Activated T-cell treated with anti-CD3 and anti-CD28 coated beads, Interleukin-2, amount 50 U/mL, for 72 hours (primary cell): ENCODE measurements around the gene GMPR. TPM values are rescaled to one million over a fixed set of nuclear protein-coding genes. Genes with fewer than 3 reads are reported as not detected.

Source experiments
- ATAC-seq, 2 donors: fragments of 150-1000 bp; cut with Tn5 transposase; replicated peaks in 1 of 2; 2 replicates each; pipeline ENCODE4 v1.10.0; 2021; ENCODE audit warnings: moderate library complexity in 2 of 2, mild to moderate bottlenecking in 1 of 2
- DNase-seq, 2 donors: peaks; one replicate each; pipeline ENCODE4 v3.0.0; 2021 to 2022; ENCODE audit warnings: mixed read lengths in 1 of 2
- H3K27ac Mint-ChIP-seq: one replicate; pipeline ENCODE4 v1.8.0; 2022; ENCODE audit warnings: mild to moderate bottlenecking, moderate library complexity, mixed read lengths
- H3K27me3 Mint-ChIP-seq: one replicate; pipeline ENCODE4 v1.8.0; 2022; ENCODE audit warnings: low read depth, mixed read lengths
- H3K36me3 Mint-ChIP-seq, 2 donors: one replicate each; pipeline ENCODE4 v1.8.0; 2022; ENCODE audit warnings: mixed read lengths in 2 of 2, mild to moderate bottlenecking in 1 of 2; ENCODE audit not compliant: insufficient read depth in 2 of 2
- H3K4me1 Mint-ChIP-seq: one replicate; pipeline ENCODE4 v1.8.0; 2022; ENCODE audit warnings: low read depth, mixed read lengths
- H3K4me3 Mint-ChIP-seq, 2 donors: one replicate each; pipeline ENCODE4 v1.8.0; 2022; ENCODE audit warnings: mild to moderate bottlenecking in 2 of 2, mixed read lengths in 2 of 2, moderate library complexity in 2 of 2
- H3K9me3 Mint-ChIP-seq, 2 donors: one replicate each; pipeline ENCODE4 v1.8.0; 2022; ENCODE audit warnings: mixed read lengths in 2 of 2
- total RNA-seq, 2 donors: library from RNA; stranded (reverse); gene quantifications; one replicate each; pipeline ENCODE4 v1.2.3, GENCODE V29; 2022

The GMPR gene
- total RNA-seq, 2 donors from 2014 or later = not detected

DNA sequence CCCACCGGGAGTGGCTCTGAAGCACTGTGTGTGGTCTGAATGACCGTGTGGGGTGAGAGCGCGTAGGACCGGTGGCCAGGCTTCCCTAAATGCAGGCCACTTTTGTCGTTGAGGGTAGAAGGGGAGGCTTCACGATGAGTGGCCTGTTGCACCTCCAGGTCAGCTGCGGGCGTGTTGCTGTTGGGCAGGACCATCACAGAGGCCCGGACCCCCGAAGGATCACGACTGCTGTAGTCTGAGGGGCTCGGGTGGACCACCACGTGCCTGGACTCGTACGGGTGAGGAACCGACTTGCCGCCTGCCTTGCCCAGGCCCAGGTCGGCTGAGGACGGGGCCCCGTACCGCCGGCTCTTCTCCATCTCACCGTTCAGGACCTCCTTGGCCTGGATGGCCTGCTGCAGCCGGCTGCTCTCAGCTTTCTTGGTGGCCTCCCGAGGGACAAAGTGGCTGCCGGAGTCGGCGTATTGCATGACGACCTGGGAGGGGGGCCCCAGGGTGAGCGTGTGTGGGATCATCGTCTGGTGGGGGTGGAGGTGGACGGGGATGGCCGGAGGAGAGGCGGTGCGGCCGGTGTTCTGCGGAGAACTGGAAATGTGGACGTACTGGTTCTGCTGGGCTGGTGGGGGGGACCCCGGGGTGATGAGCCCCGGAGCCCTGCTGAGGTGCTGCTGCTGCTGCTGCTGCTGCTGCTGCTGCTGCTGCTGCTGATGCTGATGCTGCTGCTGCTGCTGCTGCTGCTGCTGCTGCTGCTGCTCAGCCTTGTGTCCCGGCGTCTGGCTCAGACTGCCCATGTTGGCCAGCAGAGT is 88.8 kb downstream of the GMPR start:
- Mint-ChIP-seq H3K9me3 (no peaks in the 10 kb centered on the region), H3K27me3 (no peaks in the 10 kb centered on the region), H3K36me3 (peaks cover 0 to 9% of the 10 kb centered on the region in 2 donors), H3K27ac (no peak overlapping the region), H3K4me3 (no peak overlapping the region), H3K4me1 (peaks cover 35% of the 10 kb centered on the region)
- DNase-seq = no peak
- no peak for ATAC-seq

DNA sequence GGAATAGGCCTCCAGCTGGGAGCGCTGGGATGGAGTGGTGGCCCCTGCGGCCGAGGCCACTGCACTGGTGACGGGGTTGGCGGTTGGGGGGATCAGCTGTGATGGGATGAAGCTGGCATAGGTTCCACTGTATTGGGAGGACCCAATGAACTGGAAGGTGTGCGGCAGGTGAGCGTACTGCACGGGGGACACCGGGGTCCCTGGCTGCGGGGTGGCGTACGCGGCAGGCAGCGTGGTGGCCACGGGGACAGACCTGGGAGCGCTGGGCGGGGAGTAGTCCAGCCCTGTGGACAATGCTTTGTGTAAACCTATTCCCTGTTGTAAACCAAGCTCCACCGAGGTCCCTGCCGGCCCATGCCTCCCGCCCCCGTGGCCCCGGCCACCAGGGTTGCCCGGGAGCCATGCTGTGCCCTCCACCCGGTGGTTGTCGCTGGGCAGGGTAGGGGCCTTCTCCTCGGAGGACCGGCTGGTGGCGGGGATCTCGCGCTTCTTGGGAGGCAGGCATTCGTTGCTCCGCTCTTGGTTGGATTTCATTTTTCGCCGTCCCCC is 89.5 kb downstream of the GMPR start:
- H3K9me3 Mint-ChIP-seq = no peaks in the 10 kb centered on the region
- DNase-seq (no peak), ATAC-seq (no peak)
- H3K36me3 Mint-ChIP-seq = peaks cover 0 to 9% of the 10 kb centered on the region in 2 donors
- H3K4me1 Mint-ChIP-seq = peaks cover 29% of the 10 kb centered on the region
- no peak overlapping the region for H3K27ac Mint-ChIP-seq
- H3K4me3 Mint-ChIP-seq = no peak overlapping the region
- no peaks in the 10 kb centered on the region for H3K27me3 Mint-ChIP-seq

DNA sequence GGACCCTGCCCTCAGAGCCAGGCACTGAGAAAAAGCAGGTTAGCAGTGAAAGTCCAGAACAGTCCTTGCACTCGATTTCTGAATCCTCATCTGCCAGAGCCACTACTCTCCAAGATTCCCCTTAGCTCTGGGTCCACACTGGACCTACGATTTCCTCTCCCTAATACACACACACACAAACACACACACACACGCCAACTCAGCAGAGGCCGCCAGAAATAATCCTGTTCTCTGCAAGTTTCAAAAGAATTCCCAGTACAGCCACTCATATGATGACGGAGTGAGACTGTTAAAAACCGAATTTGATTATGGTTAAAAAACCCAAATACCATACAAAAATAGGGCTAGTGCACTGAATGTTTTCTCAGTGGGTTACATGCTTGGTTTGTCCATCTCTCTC is 90.8 kb downstream of the GMPR start:
- no peak overlapping the region for H3K27ac Mint-ChIP-seq
- ATAC-seq = no peak
- H3K36me3 Mint-ChIP-seq = peaks cover 0 to 9% of the 10 kb centered on the region in 2 donors
- no peaks in the 10 kb centered on the region for H3K27me3 Mint-ChIP-seq
- no peak overlapping the region for H3K4me3 Mint-ChIP-seq
- DNase-seq = no peak
- peaks cover 25% of the 10 kb centered on the region for H3K4me1 Mint-ChIP-seq
- H3K9me3 Mint-ChIP-seq = no peaks in the 10 kb centered on the region

DNA sequence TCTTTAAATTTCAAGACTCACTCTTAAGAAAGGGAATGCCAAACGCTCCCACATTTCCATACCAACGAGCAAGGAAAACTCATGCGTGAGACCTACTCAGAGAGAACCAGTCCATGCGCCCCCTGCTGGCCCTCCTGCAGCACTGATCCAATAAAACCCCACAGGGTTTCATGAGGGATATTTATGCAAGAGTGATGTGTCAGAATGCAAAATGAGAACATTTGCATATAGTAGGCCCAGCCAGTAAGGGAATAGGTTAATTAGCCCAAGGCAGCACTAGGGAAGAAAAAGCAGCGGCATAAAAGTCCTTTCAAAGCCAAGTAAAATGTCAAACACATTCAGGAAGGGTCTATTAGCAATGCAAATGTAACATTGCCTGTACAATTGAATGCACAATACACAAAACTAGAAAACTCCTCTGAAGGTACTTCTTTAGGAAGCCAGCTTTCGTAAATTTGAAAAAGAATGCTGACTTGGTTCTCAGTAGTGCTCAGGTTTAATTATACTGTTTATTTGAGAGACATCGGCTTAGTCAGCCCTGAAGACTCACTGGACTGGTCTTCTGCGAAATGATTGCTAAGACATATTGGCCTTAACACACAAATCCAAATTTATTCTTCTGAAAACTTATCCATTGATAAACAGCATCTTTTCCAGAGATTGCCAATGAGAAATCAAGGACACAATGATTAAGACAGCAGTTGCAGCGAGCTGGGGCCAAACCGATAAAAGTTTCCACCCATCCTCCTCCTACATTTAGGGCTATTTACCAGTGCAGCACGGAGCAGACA is 93.2 kb downstream of the GMPR start:
- no peaks in the 10 kb centered on the region for H3K9me3 Mint-ChIP-seq
- peaks cover 0 to 3% of the 10 kb centered on the region in 2 donors for H3K36me3 Mint-ChIP-seq
- H3K4me3 Mint-ChIP-seq = no peak overlapping the region
- H3K4me1 Mint-ChIP-seq = peaks cover 9% of the 10 kb centered on the region
- DNase-seq = peak; percentile 66 to 76
- ATAC-seq = peak; percentile 77 to 81
- H3K27me3 Mint-ChIP-seq = no peaks in the 10 kb centered on the region
- no peak overlapping the region for H3K27ac Mint-ChIP-seq

DNA sequence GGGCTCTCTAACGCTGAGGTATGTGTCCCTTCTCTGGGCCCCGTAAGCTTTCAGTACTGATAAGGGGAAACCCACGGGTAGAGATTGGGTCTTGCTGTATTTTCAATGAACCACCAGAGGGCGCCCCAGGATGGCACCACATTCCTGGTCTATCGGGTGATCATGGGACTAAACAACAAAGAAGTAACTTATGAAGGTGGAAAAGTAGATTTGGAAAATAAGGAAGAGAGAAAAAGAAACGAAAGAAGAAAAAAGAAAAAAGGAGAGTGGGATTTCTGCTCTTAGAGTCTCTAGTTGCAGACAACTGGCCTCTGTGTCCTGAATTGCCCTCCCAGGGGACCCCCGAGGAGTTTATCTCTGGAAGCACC is 93.8 kb downstream of the GMPR start:
- H3K27ac Mint-ChIP-seq = no peak overlapping the region
- peak; percentile 81 to 88 for DNase-seq
- H3K9me3 Mint-ChIP-seq = no peaks in the 10 kb centered on the region
- ATAC-seq = peak; percentile 97 to 99
- no peaks in the 10 kb centered on the region for H3K27me3 Mint-ChIP-seq
- H3K4me3 Mint-ChIP-seq = no peak overlapping the region
- peaks cover 9% of the 10 kb centered on the region for H3K4me1 Mint-ChIP-seq
- no peaks in the 10 kb centered on the region for H3K36me3 Mint-ChIP-seq

DNA sequence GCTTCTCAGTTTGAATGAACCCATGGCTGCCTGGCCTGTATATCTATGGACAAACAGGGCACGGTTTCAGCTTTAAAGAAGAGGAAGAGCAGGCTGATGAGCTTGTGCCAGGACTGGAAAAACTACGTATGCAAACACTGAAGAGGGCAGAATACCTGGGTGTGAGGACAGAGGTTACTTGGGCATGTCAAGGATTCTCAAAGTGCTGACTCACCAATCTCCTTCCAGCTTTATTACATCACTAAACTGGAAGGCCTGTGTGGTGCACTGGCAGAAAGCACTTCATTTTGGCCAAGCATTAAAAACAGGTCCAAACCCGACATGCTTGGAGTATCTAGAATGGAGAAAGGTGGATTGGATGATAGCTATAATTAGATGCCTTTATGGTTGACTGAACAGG is 95.2 kb downstream of the GMPR start:
- no peak for DNase-seq
- Mint-ChIP-seq H3K27me3 (no peaks in the 10 kb centered on the region), H3K27ac (no peak overlapping the region), H3K9me3 (no peaks in the 10 kb centered on the region), H3K4me3 (no peak overlapping the region), H3K36me3 (no peaks in the 10 kb centered on the region), H3K4me1 (peaks cover 9% of the 10 kb centered on the region)
- no peak for ATAC-seq

DNA sequence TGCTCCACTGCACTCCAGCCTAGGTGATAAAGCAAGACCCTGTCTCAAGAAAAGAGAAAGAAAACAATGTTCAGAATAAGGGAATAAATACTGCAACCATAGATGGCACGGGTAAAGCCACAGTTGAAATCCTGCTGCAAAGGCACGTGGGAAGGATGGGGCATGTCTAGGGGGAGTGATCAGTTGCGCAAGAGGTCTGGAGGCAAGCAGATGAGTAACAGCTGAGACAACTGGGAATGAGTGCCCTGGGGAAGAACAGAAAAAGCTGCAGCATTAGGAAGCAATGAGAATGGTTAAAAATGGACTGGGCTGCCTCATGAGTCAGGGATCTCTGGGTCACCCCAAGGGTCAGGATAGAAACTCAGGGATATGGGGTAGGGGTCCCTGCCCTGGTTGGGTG is 96.3 kb downstream of the GMPR start:
- Mint-ChIP-seq H3K4me1 (peaks cover 9% of the 10 kb centered on the region), H3K36me3 (no peaks in the 10 kb centered on the region), H3K27me3 (no peaks in the 10 kb centered on the region), H3K27ac (peak overlapping the region; percentile 6), H3K4me3 (no peak overlapping the region), H3K9me3 (no peaks in the 10 kb centered on the region)
- DNase-seq = no peak
- ATAC-seq = no peak

DNA sequence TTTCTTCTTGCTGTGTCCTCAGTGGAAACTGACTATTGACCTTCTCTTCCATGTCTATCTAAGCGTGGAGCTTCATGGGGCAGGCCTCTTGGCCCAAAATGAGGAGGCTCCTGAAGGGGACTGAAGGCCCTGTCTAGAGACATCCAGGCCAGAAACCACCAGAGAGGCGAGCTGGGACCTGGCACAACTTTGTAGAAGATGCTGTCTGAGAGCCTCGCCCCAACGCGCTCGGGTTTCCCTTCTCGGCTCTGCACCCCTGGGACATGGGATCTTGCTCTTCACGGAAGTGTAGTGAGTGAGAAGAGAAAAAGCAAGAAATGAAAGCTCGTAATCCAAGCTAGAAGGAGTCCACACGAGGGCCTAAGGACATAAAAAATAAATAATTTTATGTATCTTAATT is 96.8 kb downstream of the GMPR start:
- H3K27me3 Mint-ChIP-seq = no peaks in the 10 kb centered on the region
- H3K9me3 Mint-ChIP-seq = no peaks in the 10 kb centered on the region
- DNase-seq (no peak), ATAC-seq (no peak)
- no peaks in the 10 kb centered on the region for H3K36me3 Mint-ChIP-seq
- H3K4me1 Mint-ChIP-seq = peaks cover 9% of the 10 kb centered on the region
- H3K27ac Mint-ChIP-seq = no peak overlapping the region
- no peak overlapping the region for H3K4me3 Mint-ChIP-seq

DNA sequence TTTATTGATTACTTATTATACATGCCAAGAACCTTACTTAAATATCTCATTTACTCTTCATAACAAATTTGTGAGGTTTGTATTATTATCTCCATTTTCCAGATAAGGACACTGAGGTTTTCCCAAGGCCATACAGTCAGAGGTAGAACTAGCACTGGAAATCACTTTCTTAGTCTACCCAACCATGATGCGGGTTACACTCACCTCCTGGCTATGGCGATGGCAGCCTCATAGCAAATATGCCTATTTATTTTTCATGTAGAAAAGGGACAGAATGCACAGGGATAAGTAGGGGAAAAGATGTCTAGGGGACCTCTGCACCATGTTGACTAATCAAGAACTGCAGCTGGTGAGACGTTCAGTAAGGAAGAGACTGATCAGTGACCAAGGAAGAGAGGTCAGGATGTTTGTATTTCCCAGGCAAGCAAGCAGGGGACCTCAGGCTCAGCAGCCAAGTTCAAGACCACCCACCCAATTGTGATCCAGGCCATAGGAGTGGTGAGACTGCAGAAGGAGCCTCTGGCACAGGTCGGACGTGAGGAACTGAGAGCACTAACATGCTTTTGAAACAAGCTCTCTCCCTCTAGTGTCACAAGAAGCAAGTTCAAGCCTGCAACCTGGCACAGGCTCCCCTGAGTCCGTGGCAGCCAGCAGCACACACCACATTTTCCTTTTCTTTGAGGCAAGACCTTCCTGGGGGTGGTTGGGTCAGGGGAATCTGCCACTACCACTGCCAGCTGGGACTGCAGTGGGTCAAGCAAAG is 97.8 kb downstream of the GMPR start:
- ATAC-seq (no peak), DNase-seq (no peak)
- Mint-ChIP-seq H3K27me3 (no peaks in the 10 kb centered on the region), H3K36me3 (no peaks in the 10 kb centered on the region), H3K4me1 (peaks cover 9% of the 10 kb centered on the region), H3K4me3 (no peak overlapping the region), H3K9me3 (no peaks in the 10 kb centered on the region), H3K27ac (no peak overlapping the region)

DNA sequence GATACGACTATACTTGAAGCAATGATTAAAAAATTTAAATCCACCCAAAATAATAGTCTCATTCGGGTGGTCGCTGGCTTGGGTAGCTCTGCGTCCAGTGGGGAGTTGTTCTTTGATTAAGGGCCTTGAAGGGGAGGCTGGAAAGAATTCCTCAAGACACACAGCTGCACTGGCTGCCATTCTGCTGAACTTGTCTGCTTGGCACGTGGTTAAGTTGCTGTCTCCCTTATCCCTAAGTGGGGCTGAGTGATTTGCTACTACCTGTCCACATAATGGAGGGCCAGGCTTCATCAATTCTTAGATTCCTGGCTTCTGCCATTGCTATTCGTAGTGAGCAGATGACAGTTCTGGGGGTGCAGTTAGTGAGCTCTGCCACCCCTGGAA is 98.5 kb downstream of the GMPR start:
- H3K36me3 Mint-ChIP-seq = no peaks in the 10 kb centered on the region
- ATAC-seq (no peak), DNase-seq (no peak)
- H3K4me3 Mint-ChIP-seq = no peak overlapping the region
- H3K4me1 Mint-ChIP-seq = peaks cover 9% of the 10 kb centered on the region
- H3K27ac Mint-ChIP-seq = no peak overlapping the region
- no peaks in the 10 kb centered on the region for H3K27me3 Mint-ChIP-seq
- no peaks in the 10 kb centered on the region for H3K9me3 Mint-ChIP-seq

DNA sequence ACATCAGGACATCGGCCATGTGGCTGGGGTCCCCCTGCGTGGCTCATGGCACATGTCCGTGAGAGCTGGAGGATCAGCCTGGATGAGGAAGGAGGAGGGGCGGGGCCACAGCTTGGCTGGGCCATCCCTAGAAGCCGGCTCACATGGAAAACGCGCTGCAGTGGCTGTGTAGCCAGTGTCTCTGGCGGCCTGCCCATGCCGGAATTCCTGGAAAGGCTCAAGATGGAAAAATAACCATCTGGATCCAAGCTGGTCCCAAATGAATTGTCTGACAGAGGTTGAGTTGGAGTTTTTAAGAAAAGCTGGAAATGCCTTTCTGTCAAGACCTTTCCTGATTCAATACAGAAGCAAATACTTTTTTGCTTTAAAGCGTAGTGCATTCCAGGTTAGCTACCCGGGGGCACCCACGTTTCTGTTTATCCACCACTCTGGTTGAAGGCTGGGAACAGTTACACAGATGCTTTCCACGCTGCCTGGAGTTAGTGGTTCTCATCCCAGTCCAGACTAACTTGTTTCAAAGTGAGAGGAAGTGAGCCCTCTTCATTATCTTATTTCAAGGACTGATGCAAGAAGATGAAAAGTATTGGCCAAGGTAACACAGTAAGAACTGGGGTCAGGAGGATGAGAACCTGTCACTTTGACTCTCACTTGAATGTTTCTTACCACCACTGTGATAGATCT is 99.0 kb downstream of the GMPR start:
- no peak for DNase-seq
- no peak for ATAC-seq
- Mint-ChIP-seq H3K27ac (no peak overlapping the region), H3K4me3 (no peak overlapping the region), H3K27me3 (no peaks in the 10 kb centered on the region), H3K4me1 (peaks cover 11% of the 10 kb centered on the region), H3K9me3 (no peaks in the 10 kb centered on the region), H3K36me3 (no peaks in the 10 kb centered on the region)

DNA sequence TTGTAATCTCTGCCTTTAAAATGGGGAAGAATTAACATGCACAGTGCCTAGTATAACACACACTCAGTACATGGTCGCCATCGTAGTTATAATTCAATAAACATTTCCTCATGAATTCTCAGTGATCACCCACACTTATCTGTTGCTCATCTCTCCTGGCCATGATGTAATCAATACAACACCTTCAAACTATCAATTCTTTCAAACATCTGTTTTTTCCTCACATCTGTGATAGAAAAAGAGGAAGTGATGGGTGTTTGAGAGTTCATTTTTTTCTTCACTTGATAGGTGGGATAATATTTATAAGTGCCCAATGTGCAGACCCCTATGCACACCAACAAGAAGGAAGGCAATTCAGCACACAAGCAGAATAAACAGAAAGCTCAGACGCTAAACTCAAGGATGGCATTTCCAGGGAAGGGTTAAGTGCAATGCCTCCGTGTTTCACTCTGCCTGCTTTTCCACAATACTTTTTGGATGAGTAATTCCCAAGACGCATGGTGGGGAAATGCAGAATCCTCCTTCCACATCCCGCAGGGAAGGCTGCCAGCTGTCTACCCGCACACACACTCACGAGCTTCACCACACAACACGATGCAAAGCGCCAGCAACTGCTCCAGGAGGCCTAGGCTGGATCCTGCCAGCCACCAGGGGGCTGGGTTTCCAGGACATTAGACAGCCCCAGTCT is 100.3 kb downstream of the GMPR start:
- H3K9me3 Mint-ChIP-seq = no peaks in the 10 kb centered on the region
- ATAC-seq = no peak
- peaks cover 10% of the 10 kb centered on the region for H3K4me1 Mint-ChIP-seq
- H3K27me3 Mint-ChIP-seq = no peaks in the 10 kb centered on the region
- H3K27ac Mint-ChIP-seq = no peak overlapping the region
- no peaks in the 10 kb centered on the region for H3K36me3 Mint-ChIP-seq
- H3K4me3 Mint-ChIP-seq = no peak overlapping the region
- DNase-seq = no peak
